Esophagus mucosa (tissue), 1 donor: ENCODE results near the gene TNFRSF13B. TPM values are rescaled to one million over a fixed set of nuclear protein-coding genes. Genes with fewer than 3 reads are reported as not detected.

Experiments used
- ATAC-seq: fragments of 200-7000 bp; cut with Tn5 transposase; one replicate; pipeline ENCODE4 v1.9.1; 2020
- total RNA-seq: library from RNA; stranded (reverse); gene quantifications from one replicate; pipeline ENCODE4 v1.2.4, GENCODE V29; 2023
- donor health status: DM: yes; HTN: yes; CAD: no.

TNFRSF13B gene
- total RNA-seq, 1 donor from 2014 or later = 0.28 TPM

- ATAC-seq = no peak
Measured at GRCh38 chr17:16954521-16954920, 17.4 kb downstream of the TNFRSF13B start.

GRCh38 chr17:16953841-16954240, 18.1 kb downstream of the TNFRSF13B start:
- ATAC-seq = no peak

- no peak for ATAC-seq
Measured at GRCh38 chr17:16953347-16953746, 18.6 kb downstream of the TNFRSF13B start.

GRCh38 chr17:16952401-16952800, 19.5 kb downstream of the TNFRSF13B start:
- no peak for ATAC-seq

GRCh38 chr17:16950488-16950887, 21.4 kb downstream of the TNFRSF13B start:
- peak; percentile 20 for ATAC-seq

- no peak for ATAC-seq
Measured at GRCh38 chr17:16948587-16949376, 23.1 kb downstream of the TNFRSF13B start.

- ATAC-seq = no peak
Measured at GRCh38 chr17:16947470-16947869, 24.4 kb downstream of the TNFRSF13B start.

GRCh38 chr17:16945663-16946218, 26.2 kb downstream of the TNFRSF13B start:
- ATAC-seq = no peak

GRCh38 chr17:16945136-16945482, 26.8 kb downstream of the TNFRSF13B start:
- no peak for ATAC-seq

- no peak for ATAC-seq
Measured at GRCh38 chr17:16944334-16945135, 27.4 kb downstream of the TNFRSF13B start.

GRCh38 chr17:16943541-16944333, 28.2 kb downstream of the TNFRSF13B start:
- no peak for ATAC-seq

- ATAC-seq = no peak
Measured at GRCh38 chr17:16943032-16943352, 28.9 kb downstream of the TNFRSF13B start.

- ATAC-seq = no peak
Measured at GRCh38 chr17:16942141-16943031, 29.5 kb downstream of the TNFRSF13B start.

- no peak for ATAC-seq
Measured at GRCh38 chr17:16941072-16942036, 30.6 kb downstream of the TNFRSF13B start.

- no peak for ATAC-seq
Measured at GRCh38 chr17:16940116-16940881, 31.6 kb downstream of the TNFRSF13B start.

GRCh38 chr17:16939606-16940115, 32.3 kb downstream of the TNFRSF13B start:
- ATAC-seq = no peak

GRCh38 chr17:16939208-16939576, 32.7 kb downstream of the TNFRSF13B start:
- ATAC-seq = no peak

GRCh38 chr17:16938496-16939207, 33.3 kb downstream of the TNFRSF13B start:
- ATAC-seq = no peak

- no peak for ATAC-seq
Measured at GRCh38 chr17:16938031-16938430, 33.9 kb downstream of the TNFRSF13B start.
